H1 (cell line): Measurements from ENCODE around the gene CUTA. TPM values are rescaled to one million over a fixed set of nuclear protein-coding genes. Genes with fewer than 3 reads are reported as not detected.

ENCODE experiments used
- CTCF ChIA-PET: fragments of 300-600 bp; sonication (Branson Sonifier 250); formaldehyde crosslinking; loops from one replicate; lab custom pipeline; 2021; ENCODE audit not compliant: partially characterized antibody; lab: Charles Lee
- POLR2A ChIA-PET: fragments of 300-600 bp; sonication (Branson Sonifier 250); formaldehyde crosslinking; loops from one replicate; lab custom pipeline; 2021; ENCODE audit warnings: inconsistent platforms; ENCODE audit not compliant: partially characterized antibody; lab: Charles Lee
- DNase-seq, 2 experiments: peaks; one replicate each; pipeline versions ENCODE4 v3.0.0 to v3.0.0-alpha.2; 2010 to 2022; ENCODE audit warnings: low spot score in 2 of 2, low read depth in 1 of 2, mixed read lengths in 1 of 2
- FAIRE-seq: peaks from 2 replicates; lab custom pipeline; 2011; peaks lifted over from hg19 to GRCh38; lab: Jason Lieb, UNC
- H2AFZ ChIP-seq: 2 replicates; pipeline ENCODE4 v1.8.1; 2012; ENCODE audit warnings: low read length, inconsistent platforms
- H2AK5ac ChIP-seq: 2 replicates; pipeline ENCODE4 v1.6.1; 2013; ENCODE audit warnings: low read depth, low read length
- H2BK120ac ChIP-seq: replicated peaks from 2 replicates; pipeline ENCODE3; 2013; ENCODE audit warnings: low read depth, low read length, inconsistent platforms
- H2BK12ac ChIP-seq: 2 replicates; pipeline ENCODE4 v1.6.1; 2013; ENCODE audit warnings: low read depth, low read length
- H2BK15ac ChIP-seq: 2 replicates; pipeline ENCODE4 v1.6.1; 2013; ENCODE audit warnings: low read length
- H2BK20ac ChIP-seq: 2 replicates; pipeline ENCODE4 v1.6.1; 2013; ENCODE audit warnings: low read length
- H2BK5ac ChIP-seq: 2 replicates; pipeline ENCODE4 v1.6.1; 2013; ENCODE audit warnings: low read depth, low read length
- H3K14ac ChIP-seq: 2 replicates; pipeline ENCODE4 v1.6.1; 2013; ENCODE audit warnings: inconsistent platforms; ENCODE audit not compliant: insufficient read length
- H3K18ac ChIP-seq: 2 replicates; pipeline ENCODE4 v1.6.1; 2013; ENCODE audit warnings: low read length; ENCODE audit errors: extremely low read depth
- H3K23ac ChIP-seq: 2 replicates; pipeline ENCODE4 v1.6.1; 2013; ENCODE audit warnings: inconsistent platforms; ENCODE audit not compliant: insufficient read length
- H3K23me2 ChIP-seq: 2 replicates; pipeline ENCODE4 v1.6.1; 2013; ENCODE audit warnings: low read depth, low read length
- H3K27ac ChIP-seq: 2 replicates; pipeline ENCODE4 v1.6.1; 2011; ENCODE audit warnings: low read depth, low read length, inconsistent platforms
- H3K27me3 ChIP-seq, 4 experiments: replicated peaks in 1 of 4; 1 replicate in 1 of 4; 2 replicates in 3 of 4; pipeline versions ENCODE4 v1.6.1 to v1.8.1; 2011 to 2013; ENCODE audit warnings: low read length in 3 of 4, mild to moderate bottlenecking in 3 of 4, inconsistent platforms in 2 of 4, mixed read lengths in 2 of 4, moderate library complexity in 1 of 4; ENCODE audit not compliant: control insufficient read depth in 3 of 4, insufficient read depth in 3 of 4; ENCODE audit errors: extremely low read depth in 1 of 4
- H3K36me3 ChIP-seq, 4 experiments: 2 replicates each; pipeline versions ENCODE4 v1.6.1 to v1.8.1; 2011 to 2013; ENCODE audit warnings: mild to moderate bottlenecking in 4 of 4, low read length in 3 of 4, moderate library complexity in 2 of 4, control low read depth in 1 of 4, inconsistent platforms in 1 of 4; ENCODE audit not compliant: insufficient read depth in 4 of 4, control insufficient read depth in 2 of 4
- H3K4ac ChIP-seq: replicated peaks from 2 replicates; pipeline ENCODE3; 2013; ENCODE audit warnings: low read length, low read depth, mixed read lengths, inconsistent platforms; ENCODE audit not compliant: insufficient read length
- H3K4me1 ChIP-seq, 4 experiments: replicated peaks in 1 of 4; 1 replicate in 1 of 4; 2 replicates in 3 of 4; pipeline versions ENCODE4 v1.6.1 to v1.8.1; 2011 to 2013; ENCODE audit warnings: low read length in 3 of 4, inconsistent platforms in 2 of 4, mixed read lengths in 1 of 4; ENCODE audit not compliant: insufficient read depth in 4 of 4, control insufficient read depth in 3 of 4
- H3K4me2 ChIP-seq, 2 experiments: 2 replicates each; pipeline versions ENCODE4 v1.6.1 to v1.8.1; 2011 to 2013; ENCODE audit warnings: low read depth in 2 of 2, low read length in 2 of 2, control low read depth in 1 of 2, inconsistent platforms in 1 of 2, mild to moderate bottlenecking in 1 of 2; ENCODE audit not compliant: insufficient read depth in 1 of 2
- H3K4me3 ChIP-seq, 4 experiments: fragments of 200-600, 300-600 bp in 1 of 4; sonication (generic), shearing (Covaris generic), sonication (Bioruptor Twin) in 1 of 4; 2 replicates each; pipeline versions ENCODE4 v1.5.1 to v1.8.1; 2011 to 2016; ENCODE audit warnings: low read length in 4 of 4, low read depth in 3 of 4, control low read depth in 2 of 4, inconsistent platforms in 2 of 4, mild to moderate bottlenecking in 2 of 4, mixed read lengths in 1 of 4, moderate library complexity in 1 of 4; ENCODE audit not compliant: insufficient read depth in 2 of 4; ENCODE audit errors: extremely low read depth in 1 of 4
- H3K56ac ChIP-seq: replicated peaks from 2 replicates; pipeline ENCODE3; 2013; ENCODE audit warnings: low read depth, mild to moderate bottlenecking, mixed read lengths, low read length, inconsistent platforms; ENCODE audit not compliant: insufficient read length
- H3K79me1 ChIP-seq: 2 replicates; pipeline ENCODE4 v1.6.1; 2013; ENCODE audit warnings: low read depth, low read length, control low read depth
- H3K79me2 ChIP-seq, 2 experiments: 2 replicates each; pipeline versions ENCODE4 v1.6.1 to v1.8.1; 2012 to 2013; ENCODE audit warnings: low read length in 2 of 2, mild to moderate bottlenecking in 2 of 2, inconsistent platforms in 1 of 2; ENCODE audit not compliant: insufficient read depth in 2 of 2, control insufficient read depth in 1 of 2
- H3K9ac ChIP-seq, 4 experiments: replicated peaks in 1 of 4; 1 replicate in 1 of 4; 2 replicates in 3 of 4; pipeline versions ENCODE4 v1.6.1 to v1.8.1; 2011 to 2013; ENCODE audit warnings: low read depth in 3 of 4, low read length in 3 of 4, control low read depth in 2 of 4, mild to moderate bottlenecking in 2 of 4, moderate library complexity in 2 of 4, inconsistent platforms in 1 of 4; ENCODE audit errors: extremely low read depth in 1 of 4
- H3K9me3 ChIP-seq, 2 experiments: 2 replicates each; pipeline versions ENCODE4 v1.6.1 to v1.8.1; 2012 to 2013; ENCODE audit warnings: mild to moderate bottlenecking in 2 of 2, moderate library complexity in 2 of 2, control low read depth in 1 of 2, inconsistent platforms in 1 of 2, low read depth in 1 of 2, low read length in 1 of 2, mixed read lengths in 1 of 2; ENCODE audit not compliant: insufficient read depth in 2 of 2
- H4K20me1 ChIP-seq, 2 experiments: replicated peaks in 1 of 2; 2 replicates each; pipeline versions ENCODE3 to v1.8.1; 2011 to 2013; ENCODE audit warnings: inconsistent platforms in 2 of 2, low read length in 2 of 2, mild to moderate bottlenecking in 1 of 2; ENCODE audit not compliant: insufficient read depth in 2 of 2, control insufficient read depth in 1 of 2
- H4K5ac ChIP-seq: 2 replicates; pipeline ENCODE4 v1.6.1; 2013; ENCODE audit warnings: low read length, low read depth, mixed read lengths, inconsistent platforms; ENCODE audit not compliant: insufficient read length
- H4K8ac ChIP-seq: 2 replicates; pipeline ENCODE4 v1.8.0; 2013; ENCODE audit warnings: mild to moderate bottlenecking, moderate library complexity, low read length, inconsistent platforms; ENCODE audit not compliant: insufficient read depth; ENCODE audit errors: extremely low read depth
- H4K91ac ChIP-seq: replicated peaks from 2 replicates; pipeline ENCODE3; 2013; ENCODE audit warnings: low read length, mixed read lengths, inconsistent platforms; ENCODE audit not compliant: insufficient read length
- BACH1 ChIP-seq: IDR thresholded peaks from 2 replicates; pipeline ENCODE4 v1.6.1; 2012; ENCODE audit warnings: low read length, improper control_type of control experiment
- BCL11A ChIP-seq, 2 experiments: IDR thresholded peaks; one replicate each; pipeline ENCODE4 v1.6.1; 2011; ENCODE audit warnings: low read depth in 2 of 2, low read length in 2 of 2, mild to moderate bottlenecking in 2 of 2
- CBX8 ChIP-seq: fragments of 300-800, 300-1000 bp; sonication (generic); IDR thresholded peaks from 2 replicates; pipeline ENCODE4 v1.7.1; 2016; ENCODE audit warnings: low read depth, low read length, borderline replicate concordance
- RAD21 ChIP-seq, 2 experiments: IDR thresholded peaks in 1 of 2; conservative IDR thresholded peaks in 1 of 2; 2 replicates each; pipeline ENCODE4 v1.6.1; 2011; ENCODE audit warnings: low read depth in 2 of 2, low read length in 2 of 2, improper control_type of control experiment in 1 of 2, inconsistent platforms in 1 of 2, mild to moderate bottlenecking in 1 of 2, moderate library complexity in 1 of 2
- RNF2 ChIP-seq: fragments of 200-900, 300-1000 bp; sonication (generic); IDR thresholded peaks from 2 replicates; pipeline ENCODE4 v1.7.1; 2016; ENCODE audit warnings: borderline replicate concordance, low read depth, mild to moderate bottlenecking, antibody characterized with exemption, low read length; ENCODE audit not compliant: poor library complexity, severe bottlenecking; ENCODE audit errors: missing control alignments
- RXRA ChIP-seq: IDR thresholded peaks from 2 replicates; pipeline ENCODE4 v1.6.1; 2011; ENCODE audit warnings: low read depth, mild to moderate bottlenecking, low read length, moderate library complexity; ENCODE audit not compliant: insufficient read depth
- SAP30 ChIP-seq: fragments of 300-600 bp; sonication (generic); IDR thresholded peaks from 2 replicates; pipeline ENCODE4 v1.7.1; 2012; ENCODE audit warnings: low read length, moderate library complexity, mild to moderate bottlenecking, inconsistent platforms; ENCODE audit not compliant: insufficient read depth, insufficient replicate concordance
- SIX5 ChIP-seq: IDR thresholded peaks from 2 replicates; pipeline ENCODE4 v1.6.1; 2011; ENCODE audit warnings: mild to moderate bottlenecking, low read depth, low read length
- SP1 ChIP-seq: IDR thresholded peaks from 2 replicates; pipeline ENCODE4 v1.6.1; 2011; ENCODE audit warnings: low read depth, low read length
- TBP ChIP-seq: IDR thresholded peaks from 2 replicates; pipeline ENCODE4 v1.6.1; 2011; ENCODE audit warnings: low read depth, low read length, improper control_type of control experiment
- WGBS, 2 experiments: shearing (Covaris generic) in 1 of 2; methylation state at CpG; one replicate each; pipeline versions ENCODE4 v1.1.6 to v1.1.7; 2013 to 2015; ENCODE audit warnings: low lambda C conversion rate in 2 of 2, mixed read lengths in 2 of 2, inconsistent platforms in 1 of 2, low coverage in 1 of 2, missing lambda C conversion rate in 1 of 2; ENCODE audit not compliant: insufficient replicate concordance in 2 of 2, insufficient coverage in 1 of 2, insufficient read length in 1 of 2; ENCODE audit errors: extremely low coverage in 1 of 2, missing lambda C conversion rate in 1 of 2; 5-methylcytosine and 5-hydroxymethylcytosine counted together
- polyA plus RNA-seq, 7 experiments: library from polyadenylated mRNA; depleted of rRNA in 3 of 7; stranded (reverse) in 5 of 7; unstranded in 2 of 7; fragments of >200 nt in 5 of 7; fragments of 200-250 nt in 2 of 7; gene quantifications; 1 replicate in 5 of 7; 2 replicates in 1 of 7; 4 replicates in 1 of 7; pipeline versions ENCODE4 v1.2.1 to v1.2.3, GENCODE V29; 2011 to 2013; ENCODE audit warnings: missing spikeins in 2 of 7, mixed read lengths in 2 of 7
- total RNA-seq: library from RNA; stranded (reverse); fragmentation: NEBNext Ultra II Directional; extraction: Animal tissue kit (Norgen Biotek cat#: 25700); gene quantifications from 2 replicates; pipeline ENCODE4 v1.2.1, GENCODE V29; 2021

CUTA gene
- total and polyA plus RNA-seq, 2 of the 8 experiments (the other 6 are each of a cell fraction or from before 2014, with no cell fraction given): 297 to 460 TPM

- Histone ChIP-seq H3K9ac (peak overlapping the region in 2 of 4 experiments; percentile 26 to 62; a peak in 2 of 7 replicates), H3K14ac (no peak overlapping the region), H2BK12ac (no peak overlapping the region), H3K23ac (no peak overlapping the region), H2BK5ac (peak overlapping the region; percentile 94; the same call in 1 of the 2 replicates), H3K27ac (peak overlapping the region; percentile 52), H2AK5ac (no peak overlapping the region), H3K56ac (no peak overlapping the region), H3K79me1 (peaks cover 5% of the 10 kb centered on the region; the same call in 1 of the 2 replicates), H2BK15ac (no peak overlapping the region), H3K79me2 (peaks cover 0 to 12% of the 10 kb centered on the region in 2 experiments; a peak in 1 of 4 replicates), H4K8ac (peak overlapping the region; percentile 66; the same call in 1 of the 2 replicates), H4K5ac (peak overlapping the region; percentile 1), H2BK120ac (no peak overlapping the region), H3K18ac (no peak overlapping the region), H3K36me3 (peaks cover 17 to 52% (median 38%) of the 10 kb centered on the region in 4 experiments; a peak in 7 of 8 replicates), H3K4me2 (peak overlapping the region; percentile 60 to 72), H3K23me2 (peaks cover 5% of the 10 kb centered on the region; the same call in 1 of the 2 replicates), H4K91ac (no peak overlapping the region), H3K27me3 (no peaks in the 10 kb centered on the region), H4K20me1 (peaks cover 2 to 7% of the 10 kb centered on the region in 2 experiments), H3K4ac (no peak overlapping the region), H2BK20ac (no peak overlapping the region), H2AFZ (no peak overlapping the region), H3K9me3 (no peaks in the 10 kb centered on the region), H3K4me3 (peak overlapping the region; percentile 45 to 87 (median 59)), H3K4me1 (peaks cover 0 to 6% (median 2%) of the 10 kb centered on the region in 4 experiments; a peak in 5 of 7 replicates)
- DNase-seq: peak; percentile 89 to 97
- no peak for FAIRE-seq
- POLR2A ChIA-PET: interaction anchor here (0.5 to 3.6 kb wide), 6 partner anchors 9 to 97 kb away, joined by 3 to 24 read pairs (median 6); partner anchors contain the start of genes SYNGAP1, TAPBP and ZBTB22
- CTCF ChIA-PET: interaction anchor here (0.6 to 1.7 kb wide), 4 partner anchors 8 to 26 kb away, joined by 3 to 8 read pairs (median 4); partner anchors contain the start of gene CUTA
- 0% methylated on average over 25 of the region's 65 CpGs; no CpG with 5 or more reads in 1 of the 2 experiments for WGBS, 2 experiments
- TF ChIP-seq TBP (peak; percentile 54; the same call in 1 of the 2 replicates), SP1 (no peak), RXRA (no peak), SIX5 (no peak), SAP30 (no peak), RAD21 (IDR thresholded peaks at IDR 0.05 in 1 of 2, conservative IDR thresholded peaks at IDR 0.05 in 1 of 2; ENCODE audit: low read depth in 2 of 2, low read length in 2 of 2) (no peak), BCL11A (IDR thresholded peaks at IDR 0.05; ENCODE audit: low read depth in 2 of 2, low read length in 2 of 2) (no peak), BACH1 (peak; percentile 94), CBX8 (no peak), RNF2 (no peak)
Measured at GRCh38 chr6:33410050-33410710, 7.7 kb downstream of the CUTA start.
